K562 (cell line): ENCODE measurements around the gene PRKAA1. TPM values are rescaled to one million over a fixed set of nuclear protein-coding genes. Genes with fewer than 3 reads are reported as not detected.

Source experiments
- ADNP ChIP-seq: fragments of 200-800 bp; sonication (Bioruptor generic); IDR thresholded peaks from 2 replicates; pipeline ENCODE4 v1.6.1; 2016; ENCODE audit warnings: missing genetic modification characterization, missing compliant biosample characterization
- BRD4 ChIP-seq: fragments of 200-600 bp; sonication (generic); IDR thresholded peaks from 2 replicates; pipeline ENCODE4 v1.6.1; 2017; ENCODE audit warnings: inconsistent platforms
- CHD2 ChIP-seq: IDR thresholded peaks from 2 replicates; pipeline ENCODE4 v1.6.1; 2011; ENCODE audit warnings: low read depth, low read length
- CSDE1 ChIP-seq, 2 experiments: fragments of 450-650 bp; IDR thresholded peaks; 2 replicates each; pipeline ENCODE4 v1.6.1; 2016; ENCODE audit warnings: mild to moderate bottlenecking in 1 of 2
- HIVEP1 ChIP-seq: fragments of 250-450 bp; sonication (Bioruptor Pico); IDR thresholded peaks from 2 replicates; pipeline ENCODE4 v1.4.0; 2020; ENCODE audit warnings: mild to moderate bottlenecking
- HNRNPUL1 ChIP-seq: fragments of 200-400 bp; formaldehyde crosslinking; IDR thresholded peaks from 2 replicates; pipeline ENCODE4 v1.6.1; 2017; ENCODE audit warnings: low read length
- HSF4 ChIP-seq: fragments of 250-450 bp; sonication (Bioruptor Pico); IDR thresholded peaks from 2 replicates; pipeline ENCODE4 v2.1.2; 2022; ENCODE audit warnings: mild to moderate bottlenecking, moderate library complexity, borderline replicate concordance
- ILF3 ChIP-seq: fragments of 450-650 bp; IDR thresholded peaks from 2 replicates; pipeline ENCODE4 v1.6.1; 2018; ENCODE audit warnings: antibody characterized with exemption, mild to moderate bottlenecking, moderate library complexity, borderline replicate concordance
- KHSRP ChIP-seq: fragments of 450-650 bp; IDR thresholded peaks from 2 replicates; pipeline ENCODE4 v1.6.1; 2017
- L3MBTL2 ChIP-seq: fragments of 450-650 bp; IDR thresholded peaks from 2 replicates; pipeline ENCODE4 v1.6.1; 2016; ENCODE audit warnings: mild to moderate bottlenecking, moderate library complexity
- MAFK ChIP-seq: IDR thresholded peaks from 2 replicates; pipeline ENCODE4 v1.6.1; 2011; ENCODE audit warnings: low read length, improper control_type of control experiment
- MYC ChIP-seq, 2 experiments: fragments of 250-450 bp in 1 of 2; sonication (Bioruptor Pico) in 1 of 2; IDR thresholded peaks; 2 replicates each; pipeline versions ENCODE4 v1.5.1 to v1.6.1; 2012 to 2021; ENCODE audit warnings: low read depth in 2 of 2, borderline replicate concordance in 1 of 2, improper control_type of control experiment in 1 of 2, low read length in 1 of 2, mild to moderate bottlenecking in 1 of 2, moderate library complexity in 1 of 2
- SIN3A ChIP-seq, 2 experiments: fragments of 150-350 bp in 1 of 2; IDR thresholded peaks; 2 replicates each; pipeline ENCODE4 v1.6.1; 2011 to 2016; ENCODE audit warnings: borderline replicate concordance in 2 of 2, low read depth in 2 of 2, low read length in 2 of 2, mild to moderate bottlenecking in 2 of 2, moderate library complexity in 2 of 2; ENCODE audit not compliant: control insufficient read depth in 1 of 2
- SIX5 ChIP-seq, 2 experiments: IDR thresholded peaks; 2 replicates each; pipeline ENCODE4 v1.6.1; 2011; ENCODE audit warnings: low read length in 2 of 2, borderline replicate concordance in 1 of 2, low read depth in 1 of 2, mild to moderate bottlenecking in 1 of 2, moderate library complexity in 1 of 2; ENCODE audit not compliant: insufficient read depth in 1 of 2
- SMARCA4 ChIP-seq: fragments of 450-650 bp; IDR thresholded peaks from 2 replicates; pipeline ENCODE4 v1.6.1; 2016
- SP1 ChIP-seq: sonication (generic); formaldehyde crosslinking; IDR thresholded peaks from 2 replicates; pipeline ENCODE4 v1.8.1; 2022; ENCODE audit warnings: mild to moderate bottlenecking, missing genetic modification reagents
- XRCC5 ChIP-seq: fragments of 200-400 bp; formaldehyde crosslinking; IDR thresholded peaks from 2 replicates; pipeline ENCODE4 v1.6.1; 2017; ENCODE audit warnings: low read depth, mild to moderate bottlenecking, low read length
- ZBTB17 ChIP-seq: fragments of 450-650 bp; formaldehyde crosslinking; IDR thresholded peaks from 2 replicates; pipeline ENCODE4 v1.4.0; 2020; ENCODE audit warnings: mild to moderate bottlenecking
- ZFX ChIP-seq: sonication (generic); formaldehyde crosslinking; IDR thresholded peaks from 2 replicates; pipeline ENCODE4 v1.8.0; 2022; ENCODE audit warnings: mild to moderate bottlenecking, missing genetic modification reagents, moderate library complexity
- ZNF124 ChIP-seq: sonication (generic); formaldehyde crosslinking; IDR thresholded peaks from 2 replicates; pipeline ENCODE4 v1.8.1; 2022; ENCODE audit warnings: missing genetic modification reagents
- ZNF197 ChIP-seq: fragments of 200-800 bp; sonication (Bioruptor generic); IDR thresholded peaks from 2 replicates; pipeline ENCODE4 v1.6.1; 2016; ENCODE audit warnings: low read depth, missing genetic modification characterization, missing compliant biosample characterization
- polyA plus RNA-seq, 8 experiments: library from polyadenylated mRNA; depleted of rRNA in 4 of 8; stranded (reverse) in 5 of 8; unstranded in 3 of 8; fragments of >200 nt; fragmentation: Nextera tagmentation in 2 of 8; fragmentation: Illumina TruSeq in 1 of 8; extraction: Ambion mirVana in 2 of 8; extraction: Trizol in 1 of 8; gene quantifications; 2 replicates each; pipeline versions ENCODE4 v1.2.1 to v1.2.3, GENCODE V29; 2011 to 2014; ENCODE audit warnings: inconsistent platforms in 1 of 8, missing spikeins in 1 of 8
- total RNA-seq, 7 experiments: library from RNA; depleted of rRNA in 6 of 7; stranded (reverse); fragments of >200 nt in 6 of 7; fragmentation: Illumina TruSeq in 2 of 7; extraction: Trizol in 2 of 7; gene quantifications; 2 replicates each; pipeline versions ENCODE4 v1.2.1 to v1.2.3, GENCODE V29; 2011 to 2021; ENCODE audit warnings: low replicate concordance in 1 of 7
- TF ChIP-seq, protein P1 (sequence below), 3 experiments: fragments of 200-800 bp in 1 of 3; sonication (Bioruptor generic) in 1 of 3; sonication (generic) in 1 of 3; formaldehyde crosslinking in 1 of 3; IDR thresholded peaks; 2 replicates each; pipeline versions ENCODE4 v1.6.1 to v1.8.0; 2016 to 2022; ENCODE audit warnings: mild to moderate bottlenecking in 2 of 3, missing compliant biosample characterization in 2 of 3, missing genetic modification characterization in 2 of 3, missing genetic modification reagents in 1 of 3
- TF ChIP-seq, protein P2 (sequence below): IDR thresholded peaks from 3 replicates; pipeline ENCODE4 v1.6.1; 2011; ENCODE audit warnings: borderline replicate concordance, mild to moderate bottlenecking, moderate library complexity; ENCODE audit not compliant: insufficient read length; ENCODE audit errors: extremely low read depth
- TF ChIP-seq, protein P3 (sequence below), 2 experiments: fragments of 450-650 bp in 1 of 2; sonication (generic) in 1 of 2; formaldehyde crosslinking in 1 of 2; IDR thresholded peaks in 1 of 2; conservative IDR thresholded peaks in 1 of 2; 2 replicates each; pipeline versions ENCODE4 v1.6.1 to v1.8.1; 2016 to 2023; ENCODE audit warnings: mild to moderate bottlenecking in 2 of 2, moderate library complexity in 2 of 2, inconsistent platforms in 1 of 2, missing genetic modification reagents in 1 of 2

The PRKAA1 gene
- total and polyA plus RNA-seq, 9 of the 15 experiments (the other 6 are each of a cell fraction or from before 2014, with no cell fraction given): 24.5 to 84.0 (median 51.4) TPM

DNA sequence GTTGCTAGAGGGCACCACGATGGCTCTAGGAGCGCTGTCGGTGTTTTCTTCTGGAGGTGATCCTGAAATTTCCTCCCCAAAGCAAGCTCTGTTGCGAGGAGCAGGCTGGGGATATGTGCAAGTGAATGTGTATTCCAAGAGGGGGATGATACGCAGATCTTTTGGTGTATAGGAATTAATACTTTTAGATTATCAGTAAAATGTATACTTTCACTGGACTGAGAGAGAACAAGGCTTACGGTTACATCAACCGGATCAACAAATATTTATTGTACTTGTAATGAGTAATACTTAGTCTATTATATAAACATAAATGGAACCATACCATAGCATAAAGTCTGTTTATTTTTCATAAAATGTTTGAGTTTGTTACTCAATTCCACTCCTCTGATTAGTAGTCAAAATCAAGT is 632 bp upstream of the PRKAA1 start (continued):
- TF ChIP-seq, protein P1, sequence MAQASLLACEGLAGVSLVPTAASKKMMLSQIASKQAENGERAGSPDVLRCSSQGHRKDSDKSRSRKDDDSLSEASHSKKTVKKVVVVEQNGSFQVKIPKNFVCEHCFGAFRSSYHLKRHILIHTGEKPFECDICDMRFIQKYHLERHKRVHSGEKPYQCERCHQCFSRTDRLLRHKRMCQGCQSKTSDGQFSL (CRISPR knock-in tag; IDR thresholded peaks at IDR 0.05): no peak
- TF ChIP-seq, protein P1 (tag; IDR thresholded peaks at IDR 0.05): no peak
- no peak for TF ChIP-seq KHSRP
- TF ChIP-seq HSF4: no peak
- 0 out of 4 replicates have a peak, but pooled peaks of 1 of the 2 experiments have one; percentile 34 for TF ChIP-seq CSDE1 (IDR thresholded peaks at IDR 0.05)
- TF ChIP-seq HNRNPUL1: no peak
- peak; percentile 8; the same call in 1 of the 2 replicates for TF ChIP-seq MAFK
- no peak for TF ChIP-seq HIVEP1 (CRISPR knock-in tag)
- TF ChIP-seq SMARCA4: 0 out of 2 replicates have a peak, but pooled peaks have one; percentile 4
- no peak for TF ChIP-seq CHD2
- 0 out of 2 replicates have a peak, but pooled peaks have one; percentile 15 for TF ChIP-seq ILF3
- TF ChIP-seq ADNP: no peak
- TF ChIP-seq, protein P2, sequence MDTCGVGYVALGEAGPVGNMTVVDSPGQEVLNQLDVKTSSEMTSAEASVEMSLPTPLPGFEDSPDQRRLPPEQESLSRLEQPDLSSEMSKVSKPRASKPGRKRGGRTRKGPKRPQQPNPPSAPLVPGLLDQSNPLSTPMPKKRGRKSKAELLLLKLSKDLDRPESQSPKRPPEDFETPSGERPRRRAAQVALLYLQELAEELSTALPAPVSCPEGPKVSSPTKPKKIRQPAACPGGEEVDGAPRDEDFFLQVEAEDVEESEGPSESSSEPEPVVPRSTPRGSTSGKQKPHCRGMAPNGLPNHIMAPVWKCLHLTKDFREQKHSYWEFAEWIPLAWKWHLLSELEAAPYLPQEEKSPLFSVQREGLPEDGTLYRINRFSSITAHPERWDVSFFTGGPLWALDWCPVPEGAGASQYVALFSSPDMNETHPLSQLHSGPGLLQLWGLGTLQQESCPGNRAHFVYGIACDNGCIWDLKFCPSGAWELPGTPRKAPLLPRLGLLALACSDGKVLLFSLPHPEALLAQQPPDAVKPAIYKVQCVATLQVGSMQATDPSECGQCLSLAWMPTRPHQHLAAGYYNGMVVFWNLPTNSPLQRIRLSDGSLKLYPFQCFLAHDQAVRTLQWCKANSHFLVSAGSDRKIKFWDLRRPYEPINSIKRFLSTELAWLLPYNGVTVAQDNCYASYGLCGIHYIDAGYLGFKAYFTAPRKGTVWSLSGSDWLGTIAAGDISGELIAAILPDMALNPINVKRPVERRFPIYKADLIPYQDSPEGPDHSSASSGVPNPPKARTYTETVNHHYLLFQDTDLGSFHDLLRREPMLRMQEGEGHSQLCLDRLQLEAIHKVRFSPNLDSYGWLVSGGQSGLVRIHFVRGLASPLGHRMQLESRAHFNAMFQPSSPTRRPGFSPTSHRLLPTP: no peak
- TF ChIP-seq L3MBTL2: no peak
- TF ChIP-seq, protein P3, sequence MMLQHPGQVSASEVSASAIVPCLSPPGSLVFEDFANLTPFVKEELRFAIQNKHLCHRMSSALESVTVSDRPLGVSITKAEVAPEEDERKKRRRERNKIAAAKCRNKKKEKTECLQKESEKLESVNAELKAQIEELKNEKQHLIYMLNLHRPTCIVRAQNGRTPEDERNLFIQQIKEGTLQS (IDR thresholded peaks at IDR 0.05): no peak
- TF ChIP-seq, protein P3 (CRISPR knock-in tag; conservative IDR thresholded peaks at IDR 0.05): no peak
- TF ChIP-seq ZNF124: no peak
- TF ChIP-seq MYC (IDR thresholded peaks at IDR 0.05; ENCODE audit: low read depth, low read length): no peak
- peak; percentile 8; the same call in 1 of the 2 replicates for TF ChIP-seq MYC (CRISPR knock-in tag; IDR thresholded peaks at IDR 0.05; ENCODE audit: borderline replicate concordance, low read depth)
- TF ChIP-seq ZFX (CRISPR knock-in tag): no peak
- no peak for TF ChIP-seq XRCC5
- TF ChIP-seq SIX5 (IDR thresholded peaks at IDR 0.05; ENCODE audit: borderline replicate concordance in 1 of 2, insufficient read depth in 1 of 2, low read depth in 1 of 2, low read length in 2 of 2): 0 out of 4 replicates have a peak, but pooled peaks of 1 of the 2 experiments have one; percentile 3
- TF ChIP-seq ZBTB17 (CRISPR knock-in tag): no peak
- 0 out of 2 replicates have a peak, but pooled peaks have one; percentile 25 for TF ChIP-seq BRD4
- 0 out of 2 replicates have a peak, but pooled peaks have one; percentile 19 for TF ChIP-seq ZNF197 (CRISPR knock-in tag)
- no peak for TF ChIP-seq SP1 (CRISPR knock-in tag)
- TF ChIP-seq SIN3A (IDR thresholded peaks at IDR 0.05; ENCODE audit: borderline replicate concordance in 2 of 2, control insufficient read depth in 1 of 2, low read depth in 2 of 2, low read length in 2 of 2): peak in 1 of 2 experiments; percentile 61; a peak in 1 of 4 replicates
